Brain microvascular endothelial cell (primary cell): ENCODE results near the gene SCARB1.
A peak's percentile ranks its signal among the peaks of the same experiment; 100 is the strongest.

ENCODE experiments used
- DNase-seq: peaks from one replicate; pipeline ENCODE4 v3.0.0-alpha.2; 2020
- H3K27ac ChIP-seq: fragments of 250-450 bp; sonication (Bioruptor Pico); 2 replicates; pipeline ENCODE4 v1.5.1; 2020; ENCODE audit warnings: mild to moderate bottlenecking, moderate library complexity
- H3K27me3 ChIP-seq: fragments of 250-450 bp; sonication (Bioruptor Pico); replicated peaks from 2 replicates; pipeline ENCODE4 v1.5.1; 2020; ENCODE audit warnings: mild to moderate bottlenecking
- H3K36me3 ChIP-seq: fragments of 250-450 bp; sonication (Bioruptor Pico); replicated peaks from 2 replicates; pipeline ENCODE4 v1.5.1; 2020; ENCODE audit warnings: mild to moderate bottlenecking
- H3K4me3 ChIP-seq: 2 replicates; pipeline ENCODE4 v1.5.1; 2011; ENCODE audit warnings: low read depth, mild to moderate bottlenecking, control low read depth, low read length, moderate library complexity
- CTCF ChIP-seq: IDR thresholded peaks from 2 replicates; pipeline ENCODE4 v1.5.1; 2011; ENCODE audit warnings: low read depth, mild to moderate bottlenecking, moderate library complexity, low read length, control low read depth, inconsistent platforms; ENCODE audit errors: missing control alignments
- in situ Hi-C: cut with HindIII; loops from 2 replicates; pipeline ENCODE4 v1.10.0; 2017; ENCODE audit warnings: low sequenced_read_pairs, low pct_ligation_motif_present

SCARB1 gene

GRCh38 chr12:124792156-124792555 is 71.5 kb downstream of the SCARB1 start:
- Histone ChIP-seq H3K27me3 (no peaks in the 10 kb centered on the region), H3K27ac (no peak overlapping the region), H3K36me3 (peaks cover 10% of the 10 kb centered on the region), H3K4me3 (no peak overlapping the region)
- DNase-seq: no peak
- in situ Hi-C loops: no loop called here
- TF ChIP-seq CTCF: no peak

DNA sequence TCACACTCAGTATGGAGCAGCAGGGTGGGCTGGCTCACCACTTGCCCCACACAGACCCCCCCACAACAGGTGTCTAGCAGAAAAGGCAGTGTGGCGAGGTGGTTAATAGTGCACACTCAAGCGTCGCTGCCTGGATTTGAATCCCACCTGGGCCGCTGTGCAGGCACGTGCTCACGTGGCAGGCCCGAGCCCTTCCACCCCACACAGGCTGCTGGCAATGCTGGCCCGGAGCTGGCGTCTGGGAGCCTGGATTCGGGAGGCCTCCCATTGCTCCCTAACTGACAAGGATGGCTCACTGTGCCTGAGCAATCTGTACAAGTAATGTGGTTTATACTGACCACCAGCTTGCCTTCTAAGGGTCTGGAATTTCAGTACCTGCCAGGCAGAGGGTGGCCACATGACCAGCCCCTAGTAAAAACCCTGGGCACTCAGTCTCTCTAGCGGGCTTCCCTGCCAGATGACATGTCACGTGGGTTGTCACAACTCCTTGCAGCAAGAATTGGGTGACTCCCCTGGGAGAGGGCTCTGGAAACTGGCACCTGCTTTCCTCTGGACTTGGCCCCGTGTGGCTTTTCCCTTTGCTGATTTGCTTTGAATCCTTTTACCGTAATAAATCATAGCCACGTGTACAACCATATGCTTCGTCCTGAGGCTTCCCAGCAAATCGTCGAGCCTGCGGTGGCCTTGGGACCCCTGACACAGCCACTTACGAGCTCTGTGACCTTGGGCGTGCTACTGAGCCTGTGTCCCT is 72.8 kb downstream of the SCARB1 start:
- no peaks in the 10 kb centered on the region for H3K27me3 ChIP-seq
- peaks cover 13% of the 10 kb centered on the region for H3K36me3 ChIP-seq
- in situ Hi-C loops: no loop called here
- no peak for DNase-seq
- H3K27ac ChIP-seq: no peak overlapping the region
- no peak for TF ChIP-seq CTCF
- H3K4me3 ChIP-seq: no peak overlapping the region

- H3K27ac ChIP-seq: no peak overlapping the region
- in situ Hi-C loops: no loop called here
- peaks cover 16% of the 10 kb centered on the region for H3K36me3 ChIP-seq
- no peak for DNase-seq
- H3K4me3 ChIP-seq: no peak overlapping the region
- no peak for TF ChIP-seq CTCF
- no peaks in the 10 kb centered on the region for H3K27me3 ChIP-seq
Measured at GRCh38 chr12:124788936-124789555, 74.6 kb downstream of the SCARB1 start.

- Histone ChIP-seq H3K27ac (no peak overlapping the region), H3K36me3 (peaks cover 12% of the 10 kb centered on the region), H3K27me3 (no peaks in the 10 kb centered on the region), H3K4me3 (peak overlapping the region; percentile 47)
- DNase-seq: peak; percentile 82
- TF ChIP-seq CTCF: no peak
- in situ Hi-C loops: no loop called here
Measured at GRCh38 chr12:124786061-124786964, 77.4 kb downstream of the SCARB1 start.

- in situ Hi-C loops: no loop called here
- Histone ChIP-seq H3K36me3 (peaks cover 9% of the 10 kb centered on the region), H3K4me3 (no peak overlapping the region), H3K27ac (no peak overlapping the region), H3K27me3 (no peaks in the 10 kb centered on the region)
- TF ChIP-seq CTCF: no peak
- DNase-seq: no peak
Measured at GRCh38 chr12:124784871-124785572, 78.6 kb downstream of the SCARB1 start.
